ENCODE data around the gene ALDH1A1. TPM values are rescaled to one million over a fixed set of nuclear protein-coding genes. Genes with fewer than 3 reads are reported as not detected.

ALDH1A1 gene
- polyA plus RNA-seq, 10 donors: 10.4 to 47.3 (median 30.0) TPM

GRCh38 chr9:72898784-72899733, 53.8 kb downstream of the ALDH1A1 start:
- DNase-seq: no peak

- no peak for DNase-seq
These were observed 54.5 kb downstream of the ALDH1A1 start for GRCh38 chr9:72898360-72898759.

GRCh38 chr9:72897069-72897649, 55.7 kb downstream of the ALDH1A1 start:
- no peak for DNase-seq

GRCh38 chr9:72896439-72896838, 56.4 kb downstream of the ALDH1A1 start:
- no peak for DNase-seq

GRCh38 chr9:72895122-72895521, 57.7 kb downstream of the ALDH1A1 start:
- DNase-seq: no peak

- DNase-seq: peak in 1 of 3 donors; percentile 15
These were observed 58.5 kb downstream of the ALDH1A1 start for GRCh38 chr9:72894342-72894741.

- DNase-seq: no peak
These were observed 59.4 kb downstream of the ALDH1A1 start for GRCh38 chr9:72893437-72893836.

- DNase-seq: no peak
These were observed 61.8 kb downstream of the ALDH1A1 start for GRCh38 chr9:72891043-72891442.

GRCh38 chr9:72888943-72889342, 63.9 kb downstream of the ALDH1A1 start:
- DNase-seq: no peak

GRCh38 chr9:72888067-72888466, 64.8 kb downstream of the ALDH1A1 start:
- DNase-seq: no peak

GRCh38 chr9:72886386-72886785, 66.5 kb downstream of the ALDH1A1 start:
- no peak for DNase-seq

GRCh38 chr9:72884508-72884907, 68.3 kb downstream of the ALDH1A1 start:
- DNase-seq: no peak

GRCh38 chr9:72883875-72884274, 69.0 kb downstream of the ALDH1A1 start:
- DNase-seq: no peak

- peak; percentile 50 to 63 (median 51) for DNase-seq
These were observed 70.6 kb downstream of the ALDH1A1 start for GRCh38 chr9:72882117-72882775.

GRCh38 chr9:72880821-72881220, 72.0 kb downstream of the ALDH1A1 start:
- no peak for DNase-seq

GRCh38 chr9:72875221-72875620, 77.6 kb downstream of the ALDH1A1 start:
- no peak for DNase-seq

GRCh38 chr9:72874344-72874743, 78.5 kb downstream of the ALDH1A1 start:
- no peak for DNase-seq

GRCh38 chr9:72873456-72873855, 79.4 kb downstream of the ALDH1A1 start:
- DNase-seq: no peak

- DNase-seq: no peak
These were observed 80.1 kb downstream of the ALDH1A1 start for GRCh38 chr9:72872718-72873117.

- DNase-seq: peak in 1 of 3 donors; percentile 64
These were observed 81.2 kb downstream of the ALDH1A1 start for GRCh38 chr9:72871685-72872084.

GRCh38 chr9:72864327-72864726, 88.5 kb downstream of the ALDH1A1 start:
- peak in 1 of 3 donors; percentile 31 for DNase-seq

- DNase-seq: no peak
These were observed 89.3 kb downstream of the ALDH1A1 start for GRCh38 chr9:72863456-72864094.
